ENCODE results near the gene KCNT2. TPM values are rescaled to one million over a fixed set of nuclear protein-coding genes. Genes with fewer than 3 reads are reported as not detected.

The KCNT2 gene
- total and polyA plus RNA-seq, 4 donors: 0.84 to 18.7 (median 2.0) TPM

GRCh38 chr1:196259316-196259715 lies 348.9 kb downstream of the KCNT2 start:
- WGBS, 2 donors: 60 to 76% methylated on average over 2 of the region's 2 CpGs
- H3K36me3 ChIP-seq (ENCODE audit: control insufficient read depth in 4 of 4, insufficient read depth in 4 of 4, low read length in 4 of 4): no peaks in the 10 kb centered on the region
- no peak overlapping the region for H3K4me3 ChIP-seq
- H3K9me3 ChIP-seq (ENCODE audit: control insufficient read depth in 4 of 4, insufficient read depth in 3 of 4, low read length in 3 of 4): no peaks in the 10 kb centered on the region
- H3K27ac ChIP-seq (ENCODE audit: low read depth in 1 of 2, low read length in 1 of 2): no peak overlapping the region
- DNase-seq (peak in 2 of 3 donors; percentile 54 to 62), ATAC-seq (ENCODE audit: insufficient read depth, low FRiP score) (no peak)
- TF ChIP-seq CTCF (IDR thresholded peaks at IDR 0.05; ENCODE audit: control extremely low read depth, extremely low read depth): no peak
- H3K4me1 ChIP-seq (ENCODE audit: control insufficient read depth in 5 of 5, insufficient read depth in 5 of 5, low read length in 5 of 5): peaks cover 0 to 5% (median 0%) of the 10 kb centered on the region in 5 donors
- no peak overlapping the region for H3K9ac ChIP-seq (ENCODE audit: insufficient read depth in 1 of 2, low read length in 2 of 2)
- H3K27me3 ChIP-seq (ENCODE audit: control insufficient read depth in 3 of 3, insufficient read depth in 3 of 3, low read length in 2 of 3): no peaks in the 10 kb centered on the region

GRCh38 chr1:196255762-196256161 lies 352.5 kb downstream of the KCNT2 start:
- DNase-seq: no peak
- no peak for TF ChIP-seq CTCF (IDR thresholded peaks at IDR 0.05; ENCODE audit: control extremely low read depth, extremely low read depth)
- Histone ChIP-seq H3K27me3 (ENCODE audit: control insufficient read depth in 3 of 3, insufficient read depth in 3 of 3, low read length in 2 of 3) (no peaks in the 10 kb centered on the region), H3K4me1 (ENCODE audit: control insufficient read depth in 5 of 5, insufficient read depth in 5 of 5, low read length in 5 of 5) (peaks cover 0 to 5% (median 0%) of the 10 kb centered on the region in 5 donors), H3K9ac (ENCODE audit: insufficient read depth in 1 of 2, low read length in 2 of 2) (no peak overlapping the region), H3K4me3 (no peak overlapping the region), H3K9me3 (ENCODE audit: control insufficient read depth in 4 of 4, insufficient read depth in 3 of 4, low read length in 3 of 4) (no peaks in the 10 kb centered on the region), H3K27ac (ENCODE audit: low read depth in 1 of 2, low read length in 1 of 2) (no peak overlapping the region), H3K36me3 (ENCODE audit: control insufficient read depth in 4 of 4, insufficient read depth in 4 of 4, low read length in 4 of 4) (no peaks in the 10 kb centered on the region)
- no peak for ATAC-seq (ENCODE audit: insufficient read depth, low FRiP score)

- no peaks in the 10 kb centered on the region for H3K36me3 ChIP-seq (ENCODE audit: control insufficient read depth in 4 of 4, insufficient read depth in 4 of 4, low read length in 4 of 4)
- H3K9ac ChIP-seq (ENCODE audit: insufficient read depth in 1 of 2, low read length in 2 of 2): no peak overlapping the region
- no peak for ATAC-seq (ENCODE audit: insufficient read depth, low FRiP score)
- DNase-seq: no peak
- no peaks in the 10 kb centered on the region for H3K27me3 ChIP-seq (ENCODE audit: control insufficient read depth in 3 of 3, insufficient read depth in 3 of 3, low read length in 2 of 3)
- no peaks in the 10 kb centered on the region for H3K4me1 ChIP-seq (ENCODE audit: control insufficient read depth in 5 of 5, insufficient read depth in 5 of 5, low read length in 5 of 5)
- no peak overlapping the region for H3K27ac ChIP-seq (ENCODE audit: low read depth in 1 of 2, low read length in 1 of 2)
- no peak overlapping the region for H3K4me3 ChIP-seq
- H3K9me3 ChIP-seq (ENCODE audit: control insufficient read depth in 4 of 4, insufficient read depth in 3 of 4, low read length in 3 of 4): no peaks in the 10 kb centered on the region
- TF ChIP-seq CTCF (IDR thresholded peaks at IDR 0.05; ENCODE audit: control extremely low read depth, extremely low read depth): no peak
Measured at GRCh38 chr1:196229546-196229945, 378.7 kb downstream of the KCNT2 start.

GRCh38 chr1:196214866-196215265 lies 393.4 kb downstream of the KCNT2 start:
- TF ChIP-seq CTCF (IDR thresholded peaks at IDR 0.05; ENCODE audit: control extremely low read depth, extremely low read depth): no peak
- 84 to 91% methylated on average over 2 of the region's 2 CpGs for WGBS, 2 donors
- Histone ChIP-seq H3K4me1 (ENCODE audit: control insufficient read depth in 5 of 5, insufficient read depth in 5 of 5, low read length in 5 of 5) (no peaks in the 10 kb centered on the region), H3K27me3 (ENCODE audit: control insufficient read depth in 3 of 3, insufficient read depth in 3 of 3, low read length in 2 of 3) (no peaks in the 10 kb centered on the region), H3K36me3 (ENCODE audit: control insufficient read depth in 4 of 4, insufficient read depth in 4 of 4, low read length in 4 of 4) (no peaks in the 10 kb centered on the region), H3K9me3 (ENCODE audit: control insufficient read depth in 4 of 4, insufficient read depth in 3 of 4, low read length in 3 of 4) (peaks cover 0 to 5% (median 0%) of the 10 kb centered on the region in 4 donors), H3K27ac (ENCODE audit: low read depth in 1 of 2, low read length in 1 of 2) (no peak overlapping the region), H3K4me3 (no peak overlapping the region), H3K9ac (ENCODE audit: insufficient read depth in 1 of 2, low read length in 2 of 2) (no peak overlapping the region)
- DNase-seq: no peak
- no peak for ATAC-seq (ENCODE audit: insufficient read depth, low FRiP score)
